ENCODE data around the gene VAV1. TPM values are rescaled to one million over a fixed set of nuclear protein-coding genes. Genes with fewer than 3 reads are reported as not detected.

The VAV1 gene
- total and polyA plus RNA-seq, 2 donors from 2014 or later = 0.90 to 15.5 TPM

DNA sequence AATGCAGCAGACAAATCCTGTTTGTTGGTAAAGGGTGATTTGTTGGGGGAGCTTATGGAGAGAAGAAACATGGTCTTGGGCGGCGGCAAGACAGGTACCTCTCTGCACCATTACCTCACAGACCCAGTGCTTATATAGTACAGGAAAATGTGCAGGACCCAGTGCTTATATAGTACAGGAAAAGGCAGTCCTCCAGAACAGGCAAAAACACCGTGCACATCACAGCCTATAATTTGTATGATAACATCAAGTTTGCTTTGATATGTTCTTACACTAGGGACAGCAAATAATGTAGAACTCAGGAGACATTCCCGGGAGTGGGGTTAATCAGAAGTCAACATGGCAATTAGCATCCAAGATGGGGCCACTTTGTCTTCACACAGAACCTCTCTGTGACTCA lies 20.9 kb downstream of the VAV1 start:
- Histone ChIP-seq H3K4me3 (ENCODE audit: low read length in 3 of 3) (no peak overlapping the region), H3K9ac (ENCODE audit: low read length in 3 of 3) (no peak overlapping the region), H3K27ac (ENCODE audit: low read depth in 2 of 2, low read length in 2 of 2) (no peak overlapping the region), H3K4me1 (ENCODE audit: control insufficient read depth in 2 of 3, insufficient read depth in 2 of 3, low read depth in 1 of 3, low read length in 3 of 3) (no peaks in the 10 kb centered on the region), H3K27me3 (ENCODE audit: control insufficient read depth, insufficient read depth, low read length) (no peaks in the 10 kb centered on the region), H3K9me3 (ENCODE audit: control insufficient read depth in 2 of 3, insufficient read depth in 1 of 3, low read length in 3 of 3) (peaks cover 0 to 5% (median 0%) of the 10 kb centered on the region in 3 donors), H3K36me3 (ENCODE audit: control insufficient read depth in 2 of 3, insufficient read depth in 3 of 3, low read length in 3 of 3) (no peaks in the 10 kb centered on the region)
- intact Hi-C loops (cut with DNase I) = no loop called here
- no peak for FAIRE-seq
- no peak for TF ChIP-seq CTCF (IDR thresholded peaks at IDR 0.05; ENCODE audit: borderline replicate concordance, extremely low read depth, insufficient read depth)
- DNase-seq = no peak

DNA sequence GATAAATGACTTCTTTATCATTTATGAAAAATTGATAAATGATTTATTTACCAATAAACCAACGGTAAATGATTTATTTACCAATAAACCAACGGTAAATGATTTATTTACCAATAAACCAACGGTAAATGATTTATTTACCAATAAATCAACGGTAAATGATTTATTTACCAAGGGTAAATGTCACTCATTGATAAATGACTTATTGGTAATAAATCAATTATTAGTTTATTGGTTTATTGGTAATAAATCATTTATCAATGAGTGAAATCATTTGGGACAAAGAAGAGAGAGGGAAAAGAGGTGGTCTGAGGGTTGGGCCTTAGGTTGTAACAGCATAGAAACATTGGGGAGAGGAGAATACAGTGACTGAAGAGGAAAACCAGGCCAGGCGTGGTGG lies 21.5 kb downstream of the VAV1 start:
- H3K4me3 ChIP-seq (ENCODE audit: low read length in 3 of 3) = no peak overlapping the region
- peaks cover 0 to 5% (median 0%) of the 10 kb centered on the region in 3 donors for H3K9me3 ChIP-seq (ENCODE audit: control insufficient read depth in 2 of 3, insufficient read depth in 1 of 3, low read length in 3 of 3)
- H3K4me1 ChIP-seq (ENCODE audit: control insufficient read depth in 2 of 3, insufficient read depth in 2 of 3, low read depth in 1 of 3, low read length in 3 of 3) = no peaks in the 10 kb centered on the region
- TF ChIP-seq CTCF (IDR thresholded peaks at IDR 0.05; ENCODE audit: borderline replicate concordance, extremely low read depth, insufficient read depth) = no peak
- FAIRE-seq (no peak), DNase-seq (no peak)
- H3K27me3 ChIP-seq (ENCODE audit: control insufficient read depth, insufficient read depth, low read length) = no peaks in the 10 kb centered on the region
- H3K9ac ChIP-seq (ENCODE audit: low read length in 3 of 3) = no peak overlapping the region
- no peaks in the 10 kb centered on the region for H3K36me3 ChIP-seq (ENCODE audit: control insufficient read depth in 2 of 3, insufficient read depth in 3 of 3, low read length in 3 of 3)
- intact Hi-C loops (cut with DNase I) = no loop called here
- no peak overlapping the region for H3K27ac ChIP-seq (ENCODE audit: low read depth in 2 of 2, low read length in 2 of 2)

- no peak overlapping the region for H3K9ac ChIP-seq (ENCODE audit: low read length in 3 of 3)
- intact Hi-C loops (cut with DNase I) = no loop called here
- peaks cover 0 to 5% (median 0%) of the 10 kb centered on the region in 3 donors for H3K9me3 ChIP-seq (ENCODE audit: control insufficient read depth in 2 of 3, insufficient read depth in 1 of 3, low read length in 3 of 3)
- no peak overlapping the region for H3K27ac ChIP-seq (ENCODE audit: low read depth in 2 of 2, low read length in 2 of 2)
- TF ChIP-seq CTCF (IDR thresholded peaks at IDR 0.05; ENCODE audit: borderline replicate concordance, extremely low read depth, insufficient read depth) = no peak
- H3K27me3 ChIP-seq (ENCODE audit: control insufficient read depth, insufficient read depth, low read length) = no peaks in the 10 kb centered on the region
- DNase-seq = no peak
- H3K36me3 ChIP-seq (ENCODE audit: control insufficient read depth in 2 of 3, insufficient read depth in 3 of 3, low read length in 3 of 3) = no peaks in the 10 kb centered on the region
- no peaks in the 10 kb centered on the region for H3K4me1 ChIP-seq (ENCODE audit: control insufficient read depth in 2 of 3, insufficient read depth in 2 of 3, low read depth in 1 of 3, low read length in 3 of 3)
- FAIRE-seq = no peak
- no peak overlapping the region for H3K4me3 ChIP-seq (ENCODE audit: low read length in 3 of 3)
Observed at GRCh38 chr19:6794686-6795431, 22.4 kb downstream of the VAV1 start.
